ENCODE data around the gene KLHL30.
A peak's percentile ranks its signal among the peaks of the same experiment; 100 is the strongest.

The KLHL30 gene

GRCh38 chr2:238148981-238149380, 10.5 kb downstream of the KLHL30 start:
- DNase-seq, result no peak

GRCh38 chr2:238149841-238150572, 11.5 kb downstream of the KLHL30 start:
- DNase-seq, result peak; percentile 4

GRCh38 chr2:238150686-238151085, 12.2 kb downstream of the KLHL30 start:
- DNase-seq, result no peak

GRCh38 chr2:238151205-238151604, 12.7 kb downstream of the KLHL30 start:
- no peak for DNase-seq

GRCh38 chr2:238151628-238152235, 13.3 kb downstream of the KLHL30 start:
- DNase-seq, result no peak

GRCh38 chr2:238152771-238153688, 14.6 kb downstream of the KLHL30 start:
- no peak for DNase-seq

- no peak for DNase-seq
These were observed 16.1 kb downstream of the KLHL30 start for GRCh38 chr2:238154570-238154969.

- DNase-seq, result no peak
These were observed 16.7 kb downstream of the KLHL30 start for GRCh38 chr2:238155051-238155760.

GRCh38 chr2:238155761-238156694, 17.6 kb downstream of the KLHL30 start:
- no peak for DNase-seq

- DNase-seq, result no peak
These were observed 19.1 kb downstream of the KLHL30 start for GRCh38 chr2:238157506-238158017.

- no peak for DNase-seq
These were observed 19.6 kb downstream of the KLHL30 start for GRCh38 chr2:238158018-238158508.

- DNase-seq, result peak; percentile 3
These were observed 20.1 kb downstream of the KLHL30 start, which contains the start of gene ERFE for GRCh38 chr2:238158509-238159070. Gene ERFE (plus strand): TSS chr2:238158970. CDS start chr2:238159008, 38 bp downstream.

GRCh38 chr2:238159071-238159539, 20.6 kb downstream of the KLHL30 start:
- no peak for DNase-seq

GRCh38 chr2:238159661-238160205, 21.3 kb downstream of the KLHL30 start:
- no peak for DNase-seq

- DNase-seq, result no peak
These were observed 22.0 kb downstream of the KLHL30 start for GRCh38 chr2:238160206-238161129.

- no peak for DNase-seq
These were observed 23.0 kb downstream of the KLHL30 start for GRCh38 chr2:238161291-238162051.

- DNase-seq, result no peak
These were observed 23.9 kb downstream of the KLHL30 start for GRCh38 chr2:238162251-238162845.

- DNase-seq, result no peak
These were observed 24.5 kb downstream of the KLHL30 start for GRCh38 chr2:238162846-238163441.

All from NCI-H2171 treated with DMSO at 0.1 percent for 48 hours (cell line).